ENCODE measurements around the gene AQP9.
A peak's percentile ranks its signal among the peaks of the same experiment; 100 is the strongest.
"Not testable (repeated sequence)": the region's sequence is repeated elsewhere in the genome, so short reads cannot be mapped to it uniquely, and the experiment has no call there.

AQP9 gene

GRCh38 chr15:58171476-58172061 is 33.4 kb downstream of the AQP9 start:
- DNase-seq = no peak
- in situ Hi-C loops (cut with MboI; ENCODE audit: low pct_unique_long_range_greater_than_20kb, low sequenced_read_pairs) = no loop called here

- in situ Hi-C loops (cut with MboI; ENCODE audit: low pct_unique_long_range_greater_than_20kb, low sequenced_read_pairs) = no loop called here
- DNase-seq = no peak
These were observed 36.5 kb downstream of the AQP9 start for GRCh38 chr15:58174709-58175108.

- in situ Hi-C loops (cut with MboI; ENCODE audit: low pct_unique_long_range_greater_than_20kb, low sequenced_read_pairs) = no loop called here
- no peak for DNase-seq
These were observed 37.8 kb downstream of the AQP9 start for GRCh38 chr15:58175955-58176354.

- no peak for DNase-seq
- in situ Hi-C loops (cut with MboI; ENCODE audit: low pct_unique_long_range_greater_than_20kb, low sequenced_read_pairs) = no loop called here
These were observed 40.5 kb downstream of the AQP9 start for GRCh38 chr15:58178668-58179067.

GRCh38 chr15:58179206-58179605 is 41.0 kb downstream of the AQP9 start:
- no peak for DNase-seq

GRCh38 chr15:58179741-58180381 is 41.7 kb downstream of the AQP9 start:
- in situ Hi-C loops (cut with MboI; ENCODE audit: low pct_unique_long_range_greater_than_20kb, low sequenced_read_pairs) = no loop called here
- DNase-seq = no peak

More at GRCh38 chr15:58179206-58179605, 41.0 kb downstream of the AQP9 start:
- in situ Hi-C loops (cut with MboI; ENCODE audit: low pct_unique_long_range_greater_than_20kb, low sequenced_read_pairs) = no loop called here

GRCh38 chr15:58182460-58183163 is 44.4 kb downstream of the AQP9 start:
- DNase-seq = peak; percentile 49
- in situ Hi-C loops (cut with MboI; ENCODE audit: low pct_unique_long_range_greater_than_20kb, low sequenced_read_pairs) = no loop called here

GRCh38 chr15:58185439-58185838 is 47.3 kb downstream of the AQP9 start:
- no peak for DNase-seq
- in situ Hi-C loops (cut with MboI; ENCODE audit: low pct_unique_long_range_greater_than_20kb, low sequenced_read_pairs) = no loop called here

- in situ Hi-C loops (cut with MboI; ENCODE audit: low pct_unique_long_range_greater_than_20kb, low sequenced_read_pairs) = no loop called here
- no peak for DNase-seq
These were observed 51.1 kb downstream of the AQP9 start for GRCh38 chr15:58189148-58189811.

- in situ Hi-C loops (cut with MboI; ENCODE audit: low pct_unique_long_range_greater_than_20kb, low sequenced_read_pairs) = no loop called here
- no peak for DNase-seq
These were observed 52.2 kb downstream of the AQP9 start for GRCh38 chr15:58190419-58190818.

- DNase-seq = not testable (repeated sequence)
These were observed 55.5 kb downstream of the AQP9 start for GRCh38 chr15:58193636-58194035.

GRCh38 chr15:58200739-58201138 is 62.6 kb downstream of the AQP9 start:
- DNase-seq = no peak
- in situ Hi-C loops (cut with MboI; ENCODE audit: low pct_unique_long_range_greater_than_20kb, low sequenced_read_pairs) = no loop called here

More at GRCh38 chr15:58193636-58194035, 55.5 kb downstream of the AQP9 start:
- in situ Hi-C loops (cut with MboI; ENCODE audit: low pct_unique_long_range_greater_than_20kb, low sequenced_read_pairs) = not testable (repeated sequence)

GRCh38 chr15:58201516-58201915 is 63.3 kb downstream of the AQP9 start:
- no peak for DNase-seq
- in situ Hi-C loops (cut with MboI; ENCODE audit: low pct_unique_long_range_greater_than_20kb, low sequenced_read_pairs) = no loop called here

- in situ Hi-C loops (cut with MboI; ENCODE audit: low pct_unique_long_range_greater_than_20kb, low sequenced_read_pairs) = no loop called here
- no peak for DNase-seq
These were observed 65.4 kb downstream of the AQP9 start for GRCh38 chr15:58203537-58203936.

- DNase-seq = no peak
- in situ Hi-C loops (cut with MboI; ENCODE audit: low pct_unique_long_range_greater_than_20kb, low sequenced_read_pairs) = no loop called here
These were observed 68.0 kb downstream of the AQP9 start for GRCh38 chr15:58206151-58206550.

- in situ Hi-C loops (cut with MboI; ENCODE audit: low pct_unique_long_range_greater_than_20kb, low sequenced_read_pairs); DNase-seq: not testable (repeated sequence)
These were observed 70.0 kb downstream of the AQP9 start for GRCh38 chr15:58208217-58208616.

- DNase-seq; in situ Hi-C loops (cut with MboI; ENCODE audit: low pct_unique_long_range_greater_than_20kb, low sequenced_read_pairs): not testable (repeated sequence)
These were observed 70.9 kb downstream of the AQP9 start for GRCh38 chr15:58209007-58209481.

GRCh38 chr15:58210031-58210430 is 71.8 kb downstream of the AQP9 start:
- DNase-seq; in situ Hi-C loops (cut with MboI; ENCODE audit: low pct_unique_long_range_greater_than_20kb, low sequenced_read_pairs): not testable (repeated sequence)

GRCh38 chr15:58212909-58213526 is 74.8 kb downstream of the AQP9 start:
- in situ Hi-C loops (cut with MboI; ENCODE audit: low pct_unique_long_range_greater_than_20kb, low sequenced_read_pairs) = no loop called here
- peak; percentile 60 for DNase-seq
